Astrocyte of the cerebellum (primary cell): ENCODE results near the gene RYR2.

Source experiments
- DNase-seq: peaks from one replicate; pipeline ENCODE4 v3.0.0-alpha.2; 2011; ENCODE audit warnings: low read depth
- H3K4me3 ChIP-seq: 2 replicates; pipeline ENCODE4 v1.5.1; 2011; ENCODE audit warnings: mild to moderate bottlenecking, low read depth, low read length, moderate library complexity
- CTCF ChIP-seq: IDR thresholded peaks from 2 replicates; pipeline ENCODE4 v1.5.1; 2012; ENCODE audit warnings: low read length, low read depth, moderate library complexity, mild to moderate bottlenecking; ENCODE audit errors: missing control alignments
- in situ Hi-C: cut with HindIII; loops from 2 replicates; pipeline ENCODE4 v1.10.0; 2017; ENCODE audit warnings: low sequenced_read_pairs

Gene RYR2

GRCh38 chr1:237786066-237786719 lies 744.2 kb downstream of the RYR2 start:
- no peak overlapping the region for H3K4me3 ChIP-seq
- in situ Hi-C loops = no loop called here
- DNase-seq = no peak
- no peak for TF ChIP-seq CTCF

GRCh38 chr1:237788069-237788468 lies 746.1 kb downstream of the RYR2 start:
- H3K4me3 ChIP-seq = no peak overlapping the region
- in situ Hi-C loops = no loop called here
- TF ChIP-seq CTCF = no peak
- DNase-seq = no peak

GRCh38 chr1:237789619-237790018 lies 747.6 kb downstream of the RYR2 start:
- no peak for TF ChIP-seq CTCF
- no peak for DNase-seq
- no peak overlapping the region for H3K4me3 ChIP-seq
- in situ Hi-C loops = no loop called here

- no peak for DNase-seq
- H3K4me3 ChIP-seq = no peak overlapping the region
- in situ Hi-C loops = no loop called here
- no peak for TF ChIP-seq CTCF
These were observed 749.6 kb downstream of the RYR2 start for GRCh38 chr1:237791592-237791991.

GRCh38 chr1:237792149-237792548 lies 750.2 kb downstream of the RYR2 start:
- in situ Hi-C loops = no loop called here
- no peak for DNase-seq
- no peak overlapping the region for H3K4me3 ChIP-seq
- TF ChIP-seq CTCF = no peak

GRCh38 chr1:237792726-237793125 lies 750.7 kb downstream of the RYR2 start:
- no peak overlapping the region for H3K4me3 ChIP-seq
- DNase-seq = no peak
- in situ Hi-C loops = no loop called here
- TF ChIP-seq CTCF = no peak
